Limb (tissue), 2 donors: Measurements from ENCODE around the gene DAND5.
A peak's percentile ranks its signal among the peaks of the same experiment; 100 is the strongest.

ENCODE experiments used
- DNase-seq, 2 donors: peaks; one replicate each; pipeline ENCODE4 v3.0.0-alpha.2; 2016; ENCODE audit errors: extremely low spot score in 2 of 2

The DAND5 gene

GRCh38 chr19:12969292-12969988, at the start of gene DAND5:
Gene DAND5, plus strand, starts transcription at chr19:12969576. Its CDS starts 85 bp downstream, at chr19:12969661.
- DNase-seq: peak in 1 of 2 donors; percentile 33

DNA sequence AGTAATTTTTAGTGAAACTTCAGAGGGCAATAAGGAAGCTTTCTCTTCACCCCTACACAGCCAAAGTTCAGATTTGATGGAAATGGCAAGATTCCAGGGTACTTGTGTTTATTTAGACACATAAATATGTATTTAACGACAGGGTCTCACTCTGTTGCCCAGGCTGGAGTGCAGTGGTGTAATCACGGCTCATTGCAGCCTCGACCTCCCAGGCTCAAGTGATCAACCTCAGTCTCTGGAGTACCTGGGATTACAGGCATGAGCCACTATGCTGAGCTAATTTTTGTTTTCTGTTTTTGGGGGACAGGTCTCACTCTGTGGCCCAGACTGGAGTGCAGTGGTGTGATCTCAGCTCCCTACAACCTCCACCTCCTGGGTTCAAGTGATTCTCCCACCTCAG, 48.3 kb upstream of the DAND5 start:
- DNase-seq: no peak

DNA sequence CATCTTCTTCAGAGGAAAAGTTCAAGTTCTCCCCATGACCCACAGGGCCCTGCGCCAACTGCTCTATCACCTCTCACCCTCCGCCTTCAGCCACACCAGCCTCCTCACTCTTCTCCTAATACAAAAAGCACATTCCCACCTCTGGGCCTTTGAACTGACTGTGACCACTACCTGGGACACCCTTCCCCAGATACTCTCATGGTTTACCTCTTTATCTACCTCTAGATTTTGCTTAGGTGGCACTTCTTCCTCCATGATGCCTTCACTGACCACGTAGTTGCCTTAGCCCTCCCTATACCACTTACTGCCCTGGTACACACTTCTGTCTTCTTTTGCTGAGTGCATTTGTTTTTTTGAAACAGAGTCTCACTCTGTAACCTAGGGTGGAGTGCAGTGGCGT, 46.4 kb upstream of the DAND5 start:
- DNase-seq: no peak

DNA sequence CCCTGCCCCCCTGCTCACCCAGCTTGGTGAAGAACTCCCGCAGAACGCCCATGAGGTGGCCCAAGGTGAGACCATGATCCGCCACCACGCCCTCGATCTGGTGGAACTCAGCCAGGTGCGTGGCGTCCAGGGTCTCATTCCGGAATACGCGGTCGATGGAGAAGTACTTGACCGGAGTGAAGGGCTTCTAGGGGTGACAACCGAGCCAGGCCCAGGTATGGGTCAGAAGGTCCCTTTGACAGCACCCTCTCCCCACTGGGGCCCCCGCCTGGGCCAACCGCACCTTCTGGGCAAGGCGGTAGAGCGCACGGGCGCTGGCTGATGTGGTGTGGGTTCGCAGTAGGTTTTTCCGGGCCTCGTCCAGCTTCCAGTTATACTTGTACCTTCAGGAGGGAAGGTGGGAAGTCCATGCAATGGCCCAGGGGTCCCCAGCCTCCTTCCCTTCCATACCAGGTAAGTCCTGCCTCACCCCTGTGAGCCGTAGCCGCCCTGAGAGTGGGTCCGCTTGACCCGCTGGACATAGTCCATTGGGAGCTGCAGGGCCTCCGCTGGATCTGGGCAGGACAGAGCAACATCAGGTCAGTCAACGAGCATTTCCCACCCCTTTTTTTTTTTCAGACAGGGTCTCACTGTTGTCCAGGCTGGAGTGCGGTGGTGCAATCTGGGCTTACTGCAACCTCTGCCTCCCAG, 44.6 kb upstream of the DAND5 start:
- no peak for DNase-seq

DNA sequence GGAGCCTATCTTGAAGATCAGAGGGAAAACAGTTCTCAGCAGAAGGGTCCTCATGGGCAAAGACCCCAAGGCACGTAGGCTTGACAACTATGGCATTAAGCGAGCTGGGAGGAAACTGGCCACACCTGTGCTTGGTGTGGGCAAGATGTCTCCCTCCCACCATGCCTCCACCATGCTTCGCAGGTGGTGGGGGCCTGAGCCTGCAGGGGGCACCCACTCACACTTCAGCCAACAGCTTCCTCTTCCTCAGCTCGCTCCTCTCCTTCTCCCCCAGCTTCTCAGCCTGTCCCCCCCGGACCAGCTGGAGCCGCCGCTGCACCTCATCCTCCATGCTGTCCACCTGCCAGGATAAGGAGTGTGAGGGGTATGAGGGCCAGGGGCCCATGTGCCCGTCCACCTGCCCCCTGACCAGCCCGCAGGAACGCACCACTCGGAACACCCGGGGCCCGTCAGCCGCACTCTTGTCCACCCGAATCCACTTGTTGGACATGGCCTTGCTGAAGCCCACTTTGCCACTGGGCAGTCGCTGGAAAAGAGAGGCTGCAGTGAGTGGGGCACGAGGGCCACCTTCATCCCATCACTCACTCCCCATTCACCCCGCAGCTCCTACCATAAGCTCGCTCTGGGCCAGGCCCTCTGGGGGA, 39.3 kb upstream of the DAND5 start:
- no peak for DNase-seq

DNA sequence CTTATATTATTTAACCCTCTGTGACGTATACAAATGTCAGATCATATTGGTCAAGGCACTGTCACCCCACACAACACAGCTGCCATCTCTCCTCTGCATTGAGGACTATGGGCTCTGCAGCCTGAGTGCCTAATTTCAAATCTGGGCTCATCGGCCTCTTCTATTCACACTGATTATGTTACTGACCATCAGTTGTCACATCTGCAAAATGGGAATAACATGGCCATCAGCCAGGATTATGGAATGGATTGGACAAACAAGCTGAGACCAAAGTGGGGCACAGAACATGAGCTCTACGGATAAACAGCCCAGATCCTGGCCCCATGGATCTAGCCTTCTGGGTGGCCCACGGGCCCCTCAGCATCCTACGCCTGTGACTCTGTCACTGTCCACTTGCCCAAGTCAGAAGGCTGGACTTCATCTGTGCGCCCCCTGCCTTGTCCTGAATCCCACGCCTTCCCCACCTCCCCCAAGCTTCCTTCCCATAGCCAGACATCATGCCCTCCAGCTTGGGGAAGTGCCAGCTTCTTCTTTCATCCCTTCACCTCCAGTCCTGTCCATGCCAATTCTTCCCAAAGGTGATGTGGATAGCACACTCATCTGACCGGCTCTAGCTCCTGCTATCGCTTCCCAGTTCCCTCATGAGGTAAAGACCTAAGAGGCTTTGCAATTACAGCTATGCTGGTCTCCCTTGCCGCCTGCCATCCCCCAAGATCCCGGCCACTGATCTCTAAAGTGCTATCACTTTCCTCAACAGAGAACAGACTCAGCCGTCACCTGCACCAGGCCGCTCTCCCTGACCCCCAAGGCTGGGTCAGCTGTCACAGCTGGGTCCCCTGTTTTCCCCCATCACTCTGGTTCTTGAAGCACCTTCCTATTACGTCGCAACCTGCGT, 36.7 kb upstream of the DAND5 start:
- no peak for DNase-seq

- peak; percentile 86 to 94 for DNase-seq
These were observed 35.9 kb upstream of the DAND5 start, which contains the start of gene FARSA for GRCh38 chr19:12933287-12934072. Gene FARSA, minus strand, starts transcription at chr19:12933711. Its CDS starts 15 bp downstream, at chr19:12933696.

DNA sequence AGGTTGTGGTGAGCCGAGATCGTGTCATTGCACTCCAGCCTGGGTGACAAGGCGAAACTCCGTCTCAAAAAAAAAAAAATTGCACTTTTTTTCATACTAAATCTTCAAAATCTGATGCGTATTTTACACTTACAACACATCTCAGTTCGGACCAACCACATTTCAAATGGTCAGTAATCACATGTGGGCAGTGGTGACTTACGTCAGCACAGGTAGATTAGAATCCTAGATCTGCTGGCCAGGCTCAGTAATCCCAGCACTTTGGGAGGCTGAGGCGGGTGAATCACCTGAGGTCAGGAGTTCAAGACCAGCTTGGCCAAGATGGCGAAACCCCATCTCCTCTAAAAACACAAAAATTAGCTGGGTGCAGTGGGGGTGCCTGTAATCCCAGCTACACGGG, 34.3 kb upstream of the DAND5 start:
- DNase-seq: no peak

- DNase-seq: no peak
These were observed 32.8 kb upstream of the DAND5 start for GRCh38 chr19:12936582-12936981.

DNA sequence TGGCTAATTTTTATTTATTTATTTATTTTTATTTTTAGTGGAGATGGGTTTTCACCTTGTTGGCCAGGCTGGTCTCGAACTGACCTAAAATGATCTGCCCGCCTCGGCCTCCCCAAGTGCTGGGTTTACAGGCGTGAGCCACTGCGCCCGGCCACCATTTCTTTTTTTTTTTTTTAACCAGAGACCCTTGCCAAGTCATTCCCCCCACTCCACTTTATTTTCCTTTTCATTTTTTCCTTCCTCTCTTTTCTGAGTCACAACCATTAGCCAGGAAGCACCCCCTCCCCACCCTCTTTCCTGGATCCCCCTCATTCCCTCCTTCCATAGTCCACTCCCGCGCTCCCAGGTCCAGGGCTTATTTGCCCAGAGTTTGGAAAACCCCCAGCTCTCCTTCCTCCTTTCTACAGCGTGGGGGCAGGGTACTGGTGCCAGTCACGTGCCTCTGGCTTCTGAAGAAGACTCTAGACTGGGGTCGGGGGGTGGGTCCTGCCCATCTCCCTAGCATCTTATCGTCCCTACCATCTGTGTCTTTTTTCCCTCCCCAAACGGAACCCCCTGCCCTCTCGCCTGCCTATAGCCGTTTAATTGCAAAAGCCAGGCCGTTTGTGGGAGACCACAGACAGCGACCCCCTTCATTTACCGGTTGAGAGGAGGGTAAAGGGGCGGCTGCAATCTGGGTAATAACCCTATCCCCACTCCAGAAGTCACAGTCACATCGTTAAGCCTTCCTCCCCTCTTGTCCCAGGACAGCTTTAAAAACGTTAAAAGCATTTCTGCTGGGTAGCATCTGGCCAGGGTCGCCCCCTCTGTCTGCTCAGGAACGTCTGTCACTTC, 32.1 kb upstream of the DAND5 start:
- peak in 1 of 2 donors; percentile 54 for DNase-seq

- DNase-seq: peak; percentile 99
These were observed 31.2 kb upstream of the DAND5 start, which contains the start of gene CALR for GRCh38 chr19:12937927-12938778. Gene CALR, plus strand, starts transcription at chr19:12938609. Its CDS starts 71 bp downstream, at chr19:12938680.

GRCh38 chr19:12938779-12939601, 30.4 kb upstream of the DAND5 start:
- DNase-seq: no peak

- DNase-seq: no peak
These were observed 29.4 kb upstream of the DAND5 start for GRCh38 chr19:12939975-12940423.

DNA sequence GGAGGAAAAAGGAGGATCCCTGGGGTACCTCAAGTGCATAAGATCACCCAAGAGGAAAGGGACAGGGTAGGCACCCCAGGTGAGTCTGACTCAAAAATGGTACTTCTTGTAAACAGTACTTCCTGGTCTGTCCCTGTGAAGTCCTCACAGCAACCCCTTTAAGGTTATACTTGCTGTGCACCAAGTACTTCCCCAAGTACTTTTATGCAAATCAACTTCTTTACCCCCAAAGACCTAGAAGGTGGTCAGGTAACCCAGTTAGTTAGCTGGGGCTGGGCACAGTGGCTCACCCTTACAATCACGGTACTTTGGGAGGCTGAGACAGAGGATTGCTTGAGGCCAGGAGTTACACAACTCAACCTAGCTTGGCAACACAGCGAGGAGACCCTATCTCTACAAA, 28.5 kb upstream of the DAND5 start:
- DNase-seq: no peak

- DNase-seq: no peak
These were observed 25.8 kb upstream of the DAND5 start for GRCh38 chr19:12943437-12944044.

DNA sequence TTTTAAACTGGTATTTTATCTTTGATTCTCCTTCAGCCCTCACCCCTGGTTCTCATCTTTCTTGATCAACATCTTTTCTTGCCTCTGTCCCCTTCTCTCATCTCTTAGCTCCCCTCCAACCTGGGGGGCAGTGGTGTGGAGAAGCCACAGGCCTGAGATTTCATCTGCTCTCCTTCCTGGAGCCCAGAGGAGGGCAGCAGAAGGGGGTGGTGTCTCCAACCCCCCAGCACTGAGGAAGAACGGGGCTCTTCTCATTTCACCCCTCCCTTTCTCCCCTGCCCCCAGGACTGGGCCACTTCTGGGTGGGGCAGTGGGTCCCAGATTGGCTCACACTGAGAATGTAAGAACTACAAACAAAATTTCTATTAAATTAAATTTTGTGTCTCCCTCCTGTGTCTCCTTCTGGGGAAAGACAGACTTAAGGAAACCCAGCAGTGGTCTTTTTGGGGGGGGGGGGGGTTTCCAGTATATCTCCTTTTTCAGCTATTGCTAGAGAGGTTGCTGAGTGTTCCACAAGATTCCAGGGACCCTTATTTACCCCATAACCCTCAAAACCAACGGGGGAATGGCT, 25.2 kb upstream of the DAND5 start:
- DNase-seq: no peak
